CD14-positive monocyte (primary cell): Measurements from ENCODE around the gene KCNMA1. TPM values are rescaled to one million over a fixed set of nuclear protein-coding genes. Genes with fewer than 3 reads are reported as not detected.

Experiments
- DNase-seq, 3 donors: peaks; one replicate each; pipeline ENCODE4 v3.0.0-alpha.2; 2011 to 2022
- H2AFZ ChIP-seq: 2 replicates; pipeline ENCODE4 v1.6.0; 2012; ENCODE audit warnings: mild to moderate bottlenecking, low read depth, low read length, inconsistent platforms; ENCODE audit not compliant: insufficient read depth, poor library complexity, severe bottlenecking
- H3K27ac ChIP-seq, 2 donors: 1 replicate in 1 of 2; 2 replicates in 1 of 2; pipeline ENCODE4 v1.5.1; 2012 to 2013; ENCODE audit warnings: low read length in 2 of 2, control low read depth in 1 of 2, inconsistent platforms in 1 of 2, low read depth in 1 of 2, mild to moderate bottlenecking in 1 of 2
- H3K27me3 ChIP-seq, 2 donors: one replicate each; pipeline versions ENCODE4 v1.6.0 to v1.6.1; 2011 to 2013; ENCODE audit warnings: low read length in 2 of 2; ENCODE audit not compliant: control insufficient read depth in 2 of 2, insufficient read depth in 2 of 2
- H3K36me3 ChIP-seq, 2 donors: replicated peaks in 1 of 2; 1 replicate in 1 of 2; 2 replicates in 1 of 2; pipeline versions ENCODE4 v1.5.1 to v1.6.1; 2012 to 2013; ENCODE audit warnings: low read length in 2 of 2, control low read depth in 1 of 2, inconsistent platforms in 1 of 2, mild to moderate bottlenecking in 1 of 2; ENCODE audit not compliant: insufficient read depth in 2 of 2, control insufficient read depth in 1 of 2
- H3K4me1 ChIP-seq, 2 donors: 1 replicate in 1 of 2; 2 replicates in 1 of 2; pipeline versions ENCODE4 v1.5.1 to v1.6.1; 2012 to 2013; ENCODE audit warnings: low read length in 2 of 2, control low read depth in 1 of 2, inconsistent platforms in 1 of 2, mild to moderate bottlenecking in 1 of 2, moderate library complexity in 1 of 2; ENCODE audit not compliant: insufficient read depth in 2 of 2, control insufficient read depth in 1 of 2
- H3K4me2 ChIP-seq: replicated peaks from 2 replicates; pipeline ENCODE3; 2012; ENCODE audit warnings: low read length, moderate library complexity, mild to moderate bottlenecking; ENCODE audit not compliant: poor library complexity, severe bottlenecking; ENCODE audit errors: extremely low read depth
- H3K4me3 ChIP-seq, 3 experiments: fragments of 200-600 bp in 1 of 3; sonication (generic) in 1 of 3; replicated peaks in 1 of 3; 1 replicate in 2 of 3; 2 replicates in 1 of 3; pipeline ENCODE4 v1.5.1; 2011 to 2013; ENCODE audit warnings: low read length in 3 of 3, mild to moderate bottlenecking in 3 of 3, control low read depth in 2 of 3, low read depth in 2 of 3, inconsistent platforms in 1 of 3, moderate library complexity in 1 of 3
- H3K79me2 ChIP-seq: 2 replicates; pipeline ENCODE4 v1.6.0; 2012; ENCODE audit warnings: mild to moderate bottlenecking, control low read depth, inconsistent platforms, low read length, moderate library complexity; ENCODE audit not compliant: insufficient read depth
- H3K9ac ChIP-seq: 2 replicates; pipeline ENCODE4 v1.6.0; 2017; ENCODE audit warnings: low read length, mild to moderate bottlenecking; ENCODE audit not compliant: insufficient read depth, poor library complexity, severe bottlenecking
- H3K9me3 ChIP-seq, 2 donors: replicated peaks in 1 of 2; 1 replicate in 1 of 2; 2 replicates in 1 of 2; pipeline versions ENCODE4 v1.5.1 to v1.6.1; 2012 to 2013; ENCODE audit warnings: low read length in 2 of 2, control low read depth in 1 of 2; ENCODE audit not compliant: control insufficient read depth in 1 of 2, insufficient read depth in 1 of 2
- H4K20me1 ChIP-seq: 2 replicates; pipeline ENCODE4 v1.6.0; 2012; ENCODE audit warnings: mild to moderate bottlenecking, low read length, control low read depth, moderate library complexity; ENCODE audit not compliant: insufficient read depth
- H3K27ac Mint-ChIP-seq, 7 donors: one replicate each; pipeline ENCODE4 v1.8.0; 2020; ENCODE audit warnings: mild to moderate bottlenecking in 7 of 7, mixed read lengths in 7 of 7, moderate library complexity in 6 of 7, inconsistent platforms in 2 of 7
- H3K27me3 Mint-ChIP-seq, 3 donors: one replicate each; pipeline ENCODE4 v1.8.0; 2021 to 2022; ENCODE audit warnings: low read depth in 3 of 3, mild to moderate bottlenecking in 3 of 3, mixed read lengths in 3 of 3, moderate library complexity in 3 of 3, inconsistent platforms in 1 of 3
- H3K36me3 Mint-ChIP-seq, 2 donors: one replicate each; pipeline ENCODE4 v1.8.0; 2020; ENCODE audit warnings: mixed read lengths in 2 of 2, inconsistent platforms in 1 of 2, mild to moderate bottlenecking in 1 of 2
- H3K4me1 Mint-ChIP-seq: one replicate; pipeline ENCODE4 v1.8.0; 2020; ENCODE audit warnings: mild to moderate bottlenecking, mixed read lengths
- H3K4me3 Mint-ChIP-seq, 2 donors: one replicate each; pipeline ENCODE4 v1.8.0; 2020; ENCODE audit warnings: mild to moderate bottlenecking in 2 of 2, mixed read lengths in 2 of 2, moderate library complexity in 1 of 2
- H3K9me3 Mint-ChIP-seq, 7 donors: one replicate each; pipeline ENCODE4 v1.8.0; 2020 to 2022; ENCODE audit warnings: mixed read lengths in 7 of 7, mild to moderate bottlenecking in 6 of 7, moderate library complexity in 6 of 7, inconsistent platforms in 2 of 7
- CTCF ChIP-seq: fragments of 200-600 bp; IDR thresholded peaks from one replicate; pipeline ENCODE4 v1.8.0; 2022; ENCODE audit warnings: antibody characterized with exemption, mild to moderate bottlenecking
- WGBS: methylation state at CpG from one replicate; pipeline ENCODE4 v1.1.5; 2013; ENCODE audit warnings: missing lambda C conversion rate; ENCODE audit not compliant: insufficient coverage; 5-methylcytosine and 5-hydroxymethylcytosine counted together
- intact Hi-C, 2 donors: fragments of 100-400 bp; cut with micrococcal nuclease; formaldehyde crosslinking; loops; one replicate each; pipeline versions ENCODE4 v1.15.0 to v1.15.1; 2023
- polyA plus RNA-seq, 3 donors: library from polyadenylated mRNA; depleted of rRNA in 1 of 3; unstranded in 2 of 3; stranded (reverse) in 1 of 3; fragments of 300-500 nt in 2 of 3; fragments of >200 nt in 1 of 3; fragmentation: Illumina TruSeq in 2 of 3; gene quantifications; 1 replicate in 2 of 3; 2 replicates in 1 of 3; pipeline ENCODE4 v1.2.3, GENCODE V29; 2012 to 2021

Gene KCNMA1
- polyA plus RNA-seq, 3 donors = 0.11 to 1.0 TPM; not detected in 1

GRCh38 chr10:76972541-76972940 is 665.1 kb downstream of the KCNMA1 start:
- intact Hi-C loops = no loop called here
- Histone ChIP-seq H3K4me1 (no peaks in the 10 kb centered on the region), H3K4me2 (no peak overlapping the region), H4K20me1 (no peaks in the 10 kb centered on the region), H3K27me3 (no peaks in the 10 kb centered on the region), H3K9me3 (no peaks in the 10 kb centered on the region), H3K79me2 (no peaks in the 10 kb centered on the region), H3K27ac (no peak overlapping the region), H3K9ac (no peak overlapping the region), H3K4me3 (no peak overlapping the region), H3K36me3 (no peaks in the 10 kb centered on the region), H2AFZ (no peak overlapping the region)
- WGBS = no CpG with 5 or more reads among the region's 2 CpGs
- Mint-ChIP-seq H3K27me3 (peaks cover 0 to 9% (median 8%) of the 10 kb centered on the region in 3 donors), H3K27ac (no peak overlapping the region), H3K4me1 (no peaks in the 10 kb centered on the region), H3K36me3 (no peaks in the 10 kb centered on the region), H3K9me3 (no peaks in the 10 kb centered on the region), H3K4me3 (no peak overlapping the region)
- no peak for DNase-seq
- no peak for TF ChIP-seq CTCF

- H3K9ac ChIP-seq = no peak overlapping the region
- no peak for DNase-seq
- no peaks in the 10 kb centered on the region for H3K36me3 Mint-ChIP-seq
- H3K27me3 Mint-ChIP-seq = peaks cover 0 to 9% (median 8%) of the 10 kb centered on the region in 3 donors
- no peak overlapping the region for H3K4me2 ChIP-seq
- H3K79me2 ChIP-seq = no peaks in the 10 kb centered on the region
- intact Hi-C loops = no loop called here
- H3K4me3 ChIP-seq = no peak overlapping the region
- no peaks in the 10 kb centered on the region for H3K27me3 ChIP-seq
- WGBS = 96% methylated on average over 3 of the region's 8 CpGs
- no peak overlapping the region for H3K4me3 Mint-ChIP-seq
- no peaks in the 10 kb centered on the region for H3K4me1 Mint-ChIP-seq
- H3K4me1 ChIP-seq = no peaks in the 10 kb centered on the region
- H3K36me3 ChIP-seq = no peaks in the 10 kb centered on the region
- no peaks in the 10 kb centered on the region for H4K20me1 ChIP-seq
- no peak for TF ChIP-seq CTCF
- no peak overlapping the region for H2AFZ ChIP-seq
- H3K27ac Mint-ChIP-seq = peak overlapping the region in 1 of 7 donors; percentile 52
- H3K9me3 Mint-ChIP-seq = no peaks in the 10 kb centered on the region
- H3K27ac ChIP-seq = no peak overlapping the region
- H3K9me3 ChIP-seq = no peaks in the 10 kb centered on the region
Measured at GRCh38 chr10:76971547-76972170, 665.9 kb downstream of the KCNMA1 start.
